ENCODE data around the gene SSTR3.
A peak's percentile ranks its signal among the peaks of the same experiment; 100 is the strongest.

SSTR3 gene

GRCh38 chr22:37223965-37224551 is 11.8 kb upstream of the SSTR3 start:
- H3K9me3 ChIP-seq (ENCODE audit: control insufficient read depth in 1 of 2, low read length in 2 of 2), result no peaks in the 10 kb centered on the region
- no peak overlapping the region for H3K4me3 ChIP-seq (ENCODE audit: low read depth in 1 of 2, low read length in 2 of 2)
- H3K27me3 ChIP-seq (ENCODE audit: low read depth, low read length), result no peaks in the 10 kb centered on the region
- peaks cover 3 to 4% of the 10 kb centered on the region in 2 donors for H3K4me1 ChIP-seq (ENCODE audit: control insufficient read depth in 1 of 2, insufficient read depth in 2 of 2, low read length in 2 of 2)
- H3K27ac ChIP-seq (ENCODE audit: low read length), result peak overlapping the region; percentile 9
- no peaks in the 10 kb centered on the region for H3K36me3 ChIP-seq (ENCODE audit: control insufficient read depth in 1 of 2, insufficient read depth in 2 of 2, low read length in 2 of 2)

GRCh38 chr22:37222440-37222971 is 10.2 kb upstream of the SSTR3 start:
- H3K36me3 ChIP-seq (ENCODE audit: control insufficient read depth in 1 of 2, insufficient read depth in 2 of 2, low read length in 2 of 2), result no peaks in the 10 kb centered on the region
- no peaks in the 10 kb centered on the region for H3K4me1 ChIP-seq (ENCODE audit: control insufficient read depth in 1 of 2, insufficient read depth in 2 of 2, low read length in 2 of 2)
- no peaks in the 10 kb centered on the region for H3K27me3 ChIP-seq (ENCODE audit: low read depth, low read length)
- peak overlapping the region; percentile 8 for H3K27ac ChIP-seq (ENCODE audit: low read length)
- no peaks in the 10 kb centered on the region for H3K9me3 ChIP-seq (ENCODE audit: control insufficient read depth in 1 of 2, low read length in 2 of 2)
- no peak overlapping the region for H3K4me3 ChIP-seq (ENCODE audit: low read depth in 1 of 2, low read length in 2 of 2)

GRCh38 chr22:37221424-37222333 is 9.4 kb upstream of the SSTR3 start:
- Histone ChIP-seq H3K36me3 (ENCODE audit: control insufficient read depth in 1 of 2, insufficient read depth in 2 of 2, low read length in 2 of 2) (no peaks in the 10 kb centered on the region), H3K4me1 (ENCODE audit: control insufficient read depth in 1 of 2, insufficient read depth in 2 of 2, low read length in 2 of 2) (no peaks in the 10 kb centered on the region), H3K27me3 (ENCODE audit: low read depth, low read length) (no peaks in the 10 kb centered on the region), H3K9me3 (ENCODE audit: control insufficient read depth in 1 of 2, low read length in 2 of 2) (no peaks in the 10 kb centered on the region), H3K4me3 (ENCODE audit: low read depth in 1 of 2, low read length in 2 of 2) (no peak overlapping the region), H3K27ac (ENCODE audit: low read length) (peak overlapping the region; percentile 8)

GRCh38 chr22:37220543-37220981 is 8.3 kb upstream of the SSTR3 start:
- no peaks in the 10 kb centered on the region for H3K27me3 ChIP-seq (ENCODE audit: low read depth, low read length)
- H3K9me3 ChIP-seq (ENCODE audit: control insufficient read depth in 1 of 2, low read length in 2 of 2), result no peaks in the 10 kb centered on the region
- no peak overlapping the region for H3K4me3 ChIP-seq (ENCODE audit: low read depth in 1 of 2, low read length in 2 of 2)
- H3K4me1 ChIP-seq (ENCODE audit: control insufficient read depth in 1 of 2, insufficient read depth in 2 of 2, low read length in 2 of 2), result no peaks in the 10 kb centered on the region
- H3K36me3 ChIP-seq (ENCODE audit: control insufficient read depth in 1 of 2, insufficient read depth in 2 of 2, low read length in 2 of 2), result no peaks in the 10 kb centered on the region
- H3K27ac ChIP-seq (ENCODE audit: low read length), result no peak overlapping the region

- H3K27me3 ChIP-seq (ENCODE audit: low read depth, low read length), result no peaks in the 10 kb centered on the region
- H3K4me1 ChIP-seq (ENCODE audit: control insufficient read depth in 1 of 2, insufficient read depth in 2 of 2, low read length in 2 of 2), result no peaks in the 10 kb centered on the region
- no peaks in the 10 kb centered on the region for H3K36me3 ChIP-seq (ENCODE audit: control insufficient read depth in 1 of 2, insufficient read depth in 2 of 2, low read length in 2 of 2)
- no peak overlapping the region for H3K4me3 ChIP-seq (ENCODE audit: low read depth in 1 of 2, low read length in 2 of 2)
- H3K9me3 ChIP-seq (ENCODE audit: control insufficient read depth in 1 of 2, low read length in 2 of 2), result no peaks in the 10 kb centered on the region
- peak overlapping the region; percentile 5 for H3K27ac ChIP-seq (ENCODE audit: low read length)
These were observed 7.3 kb upstream of the SSTR3 start for GRCh38 chr22:37219533-37219932.

- no peaks in the 10 kb centered on the region for H3K9me3 ChIP-seq (ENCODE audit: control insufficient read depth in 1 of 2, low read length in 2 of 2)
- H3K27me3 ChIP-seq (ENCODE audit: low read depth, low read length), result no peaks in the 10 kb centered on the region
- H3K27ac ChIP-seq (ENCODE audit: low read length), result peak overlapping the region; percentile 5
- H3K4me3 ChIP-seq (ENCODE audit: low read depth in 1 of 2, low read length in 2 of 2), result no peak overlapping the region
- no peaks in the 10 kb centered on the region for H3K4me1 ChIP-seq (ENCODE audit: control insufficient read depth in 1 of 2, insufficient read depth in 2 of 2, low read length in 2 of 2)
- no peaks in the 10 kb centered on the region for H3K36me3 ChIP-seq (ENCODE audit: control insufficient read depth in 1 of 2, insufficient read depth in 2 of 2, low read length in 2 of 2)
These were observed 6.6 kb upstream of the SSTR3 start for GRCh38 chr22:37218771-37219411.

- Histone ChIP-seq H3K27ac (ENCODE audit: low read length) (no peak overlapping the region), H3K4me3 (ENCODE audit: low read depth in 1 of 2, low read length in 2 of 2) (no peak overlapping the region), H3K4me1 (ENCODE audit: control insufficient read depth in 1 of 2, insufficient read depth in 2 of 2, low read length in 2 of 2) (no peaks in the 10 kb centered on the region), H3K9me3 (ENCODE audit: control insufficient read depth in 1 of 2, low read length in 2 of 2) (no peaks in the 10 kb centered on the region), H3K36me3 (ENCODE audit: control insufficient read depth in 1 of 2, insufficient read depth in 2 of 2, low read length in 2 of 2) (no peaks in the 10 kb centered on the region), H3K27me3 (ENCODE audit: low read depth, low read length) (no peaks in the 10 kb centered on the region)
These were observed 6.1 kb upstream of the SSTR3 start for GRCh38 chr22:37218399-37218770.

GRCh38 chr22:37215890-37216289 is 3.6 kb upstream of the SSTR3 start:
- no peak overlapping the region for H3K27ac ChIP-seq (ENCODE audit: low read length)
- H3K4me1 ChIP-seq (ENCODE audit: control insufficient read depth in 1 of 2, insufficient read depth in 2 of 2, low read length in 2 of 2), result peaks cover 0 to 12% of the 10 kb centered on the region in 2 donors
- no peaks in the 10 kb centered on the region for H3K36me3 ChIP-seq (ENCODE audit: control insufficient read depth in 1 of 2, insufficient read depth in 2 of 2, low read length in 2 of 2)
- H3K9me3 ChIP-seq (ENCODE audit: control insufficient read depth in 1 of 2, low read length in 2 of 2), result no peaks in the 10 kb centered on the region
- no peaks in the 10 kb centered on the region for H3K27me3 ChIP-seq (ENCODE audit: low read depth, low read length)
- no peak overlapping the region for H3K4me3 ChIP-seq (ENCODE audit: low read depth in 1 of 2, low read length in 2 of 2)

GRCh38 chr22:37214731-37215030 is 2.4 kb upstream of the SSTR3 start:
- H3K36me3 ChIP-seq (ENCODE audit: control insufficient read depth in 1 of 2, insufficient read depth in 2 of 2, low read length in 2 of 2), result no peaks in the 10 kb centered on the region
- H3K9me3 ChIP-seq (ENCODE audit: control insufficient read depth in 1 of 2, low read length in 2 of 2), result no peaks in the 10 kb centered on the region
- H3K4me3 ChIP-seq (ENCODE audit: low read depth in 1 of 2, low read length in 2 of 2), result no peak overlapping the region
- H3K27ac ChIP-seq (ENCODE audit: low read length), result no peak overlapping the region
- no peaks in the 10 kb centered on the region for H3K27me3 ChIP-seq (ENCODE audit: low read depth, low read length)
- H3K4me1 ChIP-seq (ENCODE audit: control insufficient read depth in 1 of 2, insufficient read depth in 2 of 2, low read length in 2 of 2), result peaks cover 0 to 12% of the 10 kb centered on the region in 2 donors

- no peaks in the 10 kb centered on the region for H3K36me3 ChIP-seq (ENCODE audit: control insufficient read depth in 1 of 2, insufficient read depth in 2 of 2, low read length in 2 of 2)
- H3K4me1 ChIP-seq (ENCODE audit: control insufficient read depth in 1 of 2, insufficient read depth in 2 of 2, low read length in 2 of 2), result peaks cover 0 to 12% of the 10 kb centered on the region in 2 donors
- no peaks in the 10 kb centered on the region for H3K27me3 ChIP-seq (ENCODE audit: low read depth, low read length)
- no peaks in the 10 kb centered on the region for H3K9me3 ChIP-seq (ENCODE audit: control insufficient read depth in 1 of 2, low read length in 2 of 2)
- H3K4me3 ChIP-seq (ENCODE audit: low read depth in 1 of 2, low read length in 2 of 2), result no peak overlapping the region
- H3K27ac ChIP-seq (ENCODE audit: low read length), result no peak overlapping the region
These were observed 1.9 kb upstream of the SSTR3 start for GRCh38 chr22:37213941-37214730.
